IMR-90 (cell line): ENCODE measurements around the gene BCAS4.
"Not testable (repeated sequence)": the region's sequence is repeated elsewhere in the genome, so short reads cannot be mapped to it uniquely, and the experiment has no call there.

Experiments
- BHLHE40 ChIP-seq: fragments of 150-350 bp; IDR thresholded peaks from 2 replicates; pipeline ENCODE4 v1.6.1; 2016; ENCODE audit warnings: mild to moderate bottlenecking, low read depth, low read length
- CEBPB ChIP-seq: IDR thresholded peaks from 2 replicates; pipeline ENCODE4 v1.6.1; 2012; ENCODE audit warnings: low read depth, low read length, improper control_type of control experiment
- CHD1 ChIP-seq: IDR thresholded peaks from 2 replicates; pipeline ENCODE4 v1.6.1; 2012; ENCODE audit warnings: low read depth, low read length, improper control_type of control experiment
- CTCF ChIP-seq: conservative IDR thresholded peaks from 2 replicates; pipeline ENCODE4 v1.5.1; 2012; ENCODE audit warnings: mild to moderate bottlenecking, low read depth, low read length, improper control_type of control experiment
- ELK1 ChIP-seq: fragments of 150-350 bp; IDR thresholded peaks from 2 replicates; pipeline ENCODE4 v1.6.1; 2016; ENCODE audit warnings: low read depth, mild to moderate bottlenecking, low read length, moderate library complexity, borderline replicate concordance
- MAFK ChIP-seq: IDR thresholded peaks from 2 replicates; pipeline ENCODE4 v1.6.1; 2012; ENCODE audit warnings: low read depth, low read length, improper control_type of control experiment
- MAZ ChIP-seq: IDR thresholded peaks from 2 replicates; pipeline ENCODE4 v1.6.1; 2012; ENCODE audit warnings: low read depth, mild to moderate bottlenecking, low read length, improper control_type of control experiment, moderate library complexity, borderline replicate concordance
- NFE2L2 ChIP-seq: fragments of 150-350 bp; IDR thresholded peaks from 2 replicates; pipeline ENCODE4 v1.6.1; 2016; ENCODE audit warnings: low read depth, mild to moderate bottlenecking, low read length
- POLR2A ChIP-seq: IDR thresholded peaks from 2 replicates; pipeline ENCODE4 v1.6.1; 2012; ENCODE audit warnings: mild to moderate bottlenecking, low read depth, low read length
- RAD21 ChIP-seq: IDR thresholded peaks from 2 replicates; pipeline ENCODE4 v1.6.1; 2012; ENCODE audit warnings: low read length, improper control_type of control experiment
- RCOR1 ChIP-seq: IDR thresholded peaks from 2 replicates; pipeline ENCODE4 v1.6.1; 2012; ENCODE audit warnings: mild to moderate bottlenecking, low read length, improper control_type of control experiment; ENCODE audit not compliant: insufficient replicate concordance
- RFX5 ChIP-seq: IDR thresholded peaks from 2 replicates; pipeline ENCODE4 v1.8.0; 2012; ENCODE audit warnings: low read depth, mild to moderate bottlenecking, low read length, moderate library complexity
- SMC3 ChIP-seq: fragments of 150-350 bp; IDR thresholded peaks from 2 replicates; pipeline ENCODE4 v1.6.1; 2016; ENCODE audit warnings: low read depth, mild to moderate bottlenecking, antibody characterized with exemption, low read length, moderate library complexity
- USF2 ChIP-seq: fragments of 150-350 bp; IDR thresholded peaks from 2 replicates; pipeline ENCODE4 v1.6.1; 2017; ENCODE audit warnings: mild to moderate bottlenecking, antibody characterized with exemption, low read length, low read depth

- TF ChIP-seq CTCF, POLR2A, BHLHE40, ELK1, RCOR1, MAZ, CEBPB, RAD21, MAFK, SMC3, RFX5, USF2, NFE2L2, CHD1: not testable (repeated sequence)
Measured at GRCh38 chr20:50768991-50769390, 25.9 kb upstream of the BCAS4 start.
